ENCODE data around the gene PTAFR.

Gene PTAFR

GRCh38 chr1:28102189-28102588, 74.3 kb downstream of the PTAFR start:
- no peak for DNase-seq (ENCODE audit: low spot score)
- TF ChIP-seq, protein P1, sequence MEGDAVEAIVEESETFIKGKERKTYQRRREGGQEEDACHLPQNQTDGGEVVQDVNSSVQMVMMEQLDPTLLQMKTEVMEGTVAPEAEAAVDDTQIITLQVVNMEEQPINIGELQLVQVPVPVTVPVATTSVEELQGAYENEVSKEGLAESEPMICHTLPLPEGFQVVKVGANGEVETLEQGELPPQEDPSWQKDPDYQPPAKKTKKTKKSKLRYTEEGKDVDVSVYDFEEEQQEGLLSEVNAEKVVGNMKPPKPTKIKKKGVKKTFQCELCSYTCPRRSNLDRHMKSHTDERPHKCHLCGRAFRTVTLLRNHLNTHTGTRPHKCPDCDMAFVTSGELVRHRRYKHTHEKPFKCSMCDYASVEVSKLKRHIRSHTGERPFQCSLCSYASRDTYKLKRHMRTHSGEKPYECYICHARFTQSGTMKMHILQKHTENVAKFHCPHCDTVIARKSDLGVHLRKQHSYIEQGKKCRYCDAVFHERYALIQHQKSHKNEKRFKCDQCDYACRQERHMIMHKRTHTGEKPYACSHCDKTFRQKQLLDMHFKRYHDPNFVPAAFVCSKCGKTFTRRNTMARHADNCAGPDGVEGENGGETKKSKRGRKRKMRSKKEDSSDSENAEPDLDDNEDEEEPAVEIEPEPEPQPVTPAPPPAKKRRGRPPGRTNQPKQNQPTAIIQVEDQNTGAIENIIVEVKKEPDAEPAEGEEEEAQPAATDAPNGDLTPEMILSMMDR (IDR thresholded peaks at IDR 0.05; ENCODE audit: extremely low read depth, missing control alignments): no peak

DNA sequence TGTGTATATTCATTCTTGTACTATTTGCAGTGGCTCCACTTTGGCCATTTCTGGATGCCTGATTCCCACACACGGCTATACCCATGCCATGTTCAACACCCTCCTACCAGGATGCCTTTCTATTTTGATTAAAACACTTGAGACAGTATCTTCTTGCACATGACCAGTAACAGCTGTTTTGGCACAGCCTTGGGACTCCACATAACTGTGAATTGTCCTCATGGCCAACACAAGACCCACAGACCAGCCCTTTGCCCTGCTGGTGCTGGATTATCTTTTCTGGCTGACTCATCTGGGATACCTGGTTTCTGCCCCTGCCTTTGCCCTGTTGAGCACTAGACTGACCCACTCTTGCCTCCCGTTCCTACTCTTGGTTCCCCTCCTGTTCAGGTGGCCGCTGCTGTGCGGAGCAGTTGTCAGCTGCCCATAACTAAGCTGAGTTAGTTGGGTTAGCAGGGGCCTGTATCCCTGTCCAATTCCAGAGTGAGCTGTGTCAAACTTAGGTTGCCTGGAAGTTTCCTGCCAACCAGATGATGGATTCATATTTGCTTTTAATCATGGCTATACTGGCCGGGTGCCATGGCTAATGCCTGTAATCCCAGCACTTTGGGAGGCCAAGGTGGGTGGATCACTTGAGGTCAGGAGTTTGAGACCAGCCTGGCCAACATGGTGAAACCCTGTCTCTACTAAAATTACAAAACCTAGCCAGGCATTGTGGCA, 77.3 kb downstream of the PTAFR start:
- DNase-seq (ENCODE audit: low spot score): no peak

More for the DNA sequence above, 77.3 kb downstream of the PTAFR start:
- TF ChIP-seq, protein P1 (IDR thresholded peaks at IDR 0.05; ENCODE audit: extremely low read depth, missing control alignments): no peak
